GM12873 (cell line): ENCODE data around the gene LGMN.

ENCODE experiments used
- TF ChIP-seq, protein P1 (sequence below): IDR thresholded peaks from 2 replicates; pipeline ENCODE4 v1.5.1; 2012; ENCODE audit warnings: low read depth, mild to moderate bottlenecking, moderate library complexity, low read length, control low read depth; ENCODE audit not compliant: insufficient read depth; ENCODE audit errors: missing control alignments

LGMN gene

DNA sequence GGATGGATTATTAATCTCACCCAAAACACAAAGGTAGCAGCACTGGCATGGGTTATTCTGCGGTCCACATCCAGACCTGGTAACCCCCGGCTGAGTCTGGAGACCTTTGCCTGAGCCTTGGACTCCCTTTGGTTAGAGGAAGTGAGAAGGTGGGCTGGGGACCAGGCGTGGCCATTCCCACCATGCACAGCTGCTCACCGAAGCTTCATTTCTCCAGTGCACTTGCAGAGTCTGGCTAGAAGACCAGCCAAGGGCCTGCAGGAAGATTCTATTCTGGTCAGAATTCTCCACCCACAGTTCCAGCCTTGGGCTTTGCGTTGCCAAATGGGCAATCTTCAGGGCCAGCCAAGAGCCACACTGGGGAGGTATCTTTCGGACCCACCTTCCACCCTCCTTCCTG lies 73.0 kb downstream of the LGMN start:
- TF ChIP-seq, protein P1, sequence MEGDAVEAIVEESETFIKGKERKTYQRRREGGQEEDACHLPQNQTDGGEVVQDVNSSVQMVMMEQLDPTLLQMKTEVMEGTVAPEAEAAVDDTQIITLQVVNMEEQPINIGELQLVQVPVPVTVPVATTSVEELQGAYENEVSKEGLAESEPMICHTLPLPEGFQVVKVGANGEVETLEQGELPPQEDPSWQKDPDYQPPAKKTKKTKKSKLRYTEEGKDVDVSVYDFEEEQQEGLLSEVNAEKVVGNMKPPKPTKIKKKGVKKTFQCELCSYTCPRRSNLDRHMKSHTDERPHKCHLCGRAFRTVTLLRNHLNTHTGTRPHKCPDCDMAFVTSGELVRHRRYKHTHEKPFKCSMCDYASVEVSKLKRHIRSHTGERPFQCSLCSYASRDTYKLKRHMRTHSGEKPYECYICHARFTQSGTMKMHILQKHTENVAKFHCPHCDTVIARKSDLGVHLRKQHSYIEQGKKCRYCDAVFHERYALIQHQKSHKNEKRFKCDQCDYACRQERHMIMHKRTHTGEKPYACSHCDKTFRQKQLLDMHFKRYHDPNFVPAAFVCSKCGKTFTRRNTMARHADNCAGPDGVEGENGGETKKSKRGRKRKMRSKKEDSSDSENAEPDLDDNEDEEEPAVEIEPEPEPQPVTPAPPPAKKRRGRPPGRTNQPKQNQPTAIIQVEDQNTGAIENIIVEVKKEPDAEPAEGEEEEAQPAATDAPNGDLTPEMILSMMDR, result peak; percentile 5

GRCh38 chr14:92673601-92674150 lies 74.8 kb downstream of the LGMN start:
- TF ChIP-seq, protein P1, result no peak

DNA sequence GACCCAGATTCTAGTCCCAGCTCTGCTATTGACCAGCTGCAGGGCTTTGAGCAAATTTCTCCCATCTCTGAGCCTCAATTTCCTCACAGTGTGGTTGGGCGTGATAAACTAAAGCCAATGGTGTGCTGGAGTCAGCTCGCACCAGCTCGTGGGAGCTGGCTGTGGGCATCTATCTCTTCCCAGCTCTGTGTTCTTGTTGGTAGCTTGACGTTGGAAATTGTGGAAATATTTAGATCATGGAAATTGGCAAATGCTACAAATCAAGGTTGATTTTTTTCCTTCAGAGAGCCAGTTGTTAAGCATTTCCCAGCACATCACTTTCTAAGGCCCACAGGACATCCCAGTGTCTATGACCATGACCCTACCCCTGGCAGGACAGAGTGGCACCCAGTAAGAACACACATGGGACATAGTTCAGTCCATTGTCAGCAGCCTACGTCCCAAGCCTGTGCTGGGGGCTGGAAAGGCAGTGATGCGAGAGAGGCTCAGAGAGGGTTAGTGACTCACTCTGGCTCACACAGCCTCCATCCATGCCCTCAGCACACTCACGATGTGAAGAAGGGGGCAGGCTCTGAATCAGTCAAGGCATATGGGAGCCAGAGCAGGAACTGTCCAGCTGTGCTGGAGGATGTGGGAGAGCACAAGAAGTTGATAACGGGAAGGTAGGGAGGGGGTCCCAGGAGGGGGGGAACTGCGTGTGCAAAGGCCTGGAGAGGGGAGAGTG lies 77.6 kb downstream of the LGMN start:
- TF ChIP-seq, protein P1, result no peak

DNA sequence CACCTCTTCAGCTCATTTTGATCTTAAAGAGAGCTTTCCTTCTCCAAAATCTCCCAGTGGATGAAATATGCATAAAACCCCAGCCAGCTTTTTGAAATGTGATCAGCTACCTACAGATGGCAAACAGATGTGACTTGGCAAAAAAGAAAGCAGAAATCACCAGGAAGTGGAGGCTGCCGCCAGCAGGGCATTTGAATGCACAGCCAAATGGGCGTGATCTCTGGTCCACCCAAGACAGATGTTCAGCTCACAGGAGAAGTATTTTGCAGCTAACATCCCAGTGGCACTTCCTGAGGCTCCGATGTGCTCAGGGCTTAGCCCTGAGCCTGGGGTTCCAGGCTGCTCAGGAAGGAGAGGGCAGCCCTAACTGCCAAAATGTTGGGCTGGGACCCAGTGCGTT lies 78.3 kb downstream of the LGMN start:
- TF ChIP-seq, protein P1, result peak; percentile 24

- TF ChIP-seq, protein P1, result no peak
Observed at GRCh38 chr14:92668276-92668973, 80.0 kb downstream of the LGMN start.

GRCh38 chr14:92666251-92666650 lies 82.2 kb downstream of the LGMN start:
- TF ChIP-seq, protein P1, result no peak

DNA sequence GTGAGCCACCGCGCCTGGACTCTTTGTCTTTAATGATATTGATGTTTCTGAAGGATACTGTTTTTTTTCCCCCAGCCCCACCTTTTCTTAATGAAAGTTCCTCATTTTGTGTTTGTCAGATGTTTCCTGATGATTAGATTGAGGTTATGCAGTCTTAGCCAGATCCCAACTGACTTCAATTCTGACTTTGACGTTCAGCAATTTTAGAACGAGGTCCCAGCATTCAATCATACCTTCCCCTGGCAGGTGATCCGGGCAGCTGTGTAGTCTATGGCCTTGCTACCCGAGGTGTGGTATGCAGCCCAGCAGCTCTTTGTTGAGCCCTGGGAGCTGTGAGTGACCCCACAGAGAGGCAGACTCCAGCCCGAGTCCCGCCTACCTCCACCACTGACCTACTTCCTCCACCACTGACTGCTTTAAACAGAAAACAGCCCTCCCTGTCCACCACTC lies 82.7 kb downstream of the LGMN start:
- TF ChIP-seq, protein P1, result no peak
